Peyer's patch (tissue), 4 donors: ENCODE results near the gene GPATCH1. TPM values are rescaled to one million over a fixed set of nuclear protein-coding genes. Genes with fewer than 3 reads are reported as not detected.
"Not testable (repeated sequence)": the region's sequence is repeated elsewhere in the genome, so short reads cannot be mapped to it uniquely, and the experiment has no call there.

Experiments used
- DNase-seq, 3 donors: peaks; one replicate each; pipeline ENCODE4 v3.0.0-alpha.2; 2017 to 2019
- H3K27ac ChIP-seq, 4 donors: fragments of 200-600 bp; sonication (generic); one replicate each; pipeline ENCODE4 v1.5.1; 2016 to 2019
- H3K27me3 ChIP-seq, 2 donors: fragments of 200-600 bp; sonication (generic); one replicate each; pipeline ENCODE4 v1.5.1; 2019
- H3K36me3 ChIP-seq, 3 donors: fragments of 200-600 bp; sonication (generic); one replicate each; pipeline ENCODE4 v1.5.1; 2016 to 2019
- H3K4me1 ChIP-seq, 4 donors: fragments of 200-600 bp; sonication (generic); one replicate each; pipeline ENCODE4 v1.5.1; 2016 to 2019
- H3K4me3 ChIP-seq, 4 donors: fragments of 200-600 bp; sonication (generic); 1 replicate in 3 of 4; 2 replicates in 1 of 4; pipeline ENCODE4 v1.5.1; 2016 to 2019; ENCODE audit warnings: mild to moderate bottlenecking in 1 of 4
- H3K9me3 ChIP-seq, 4 donors: fragments of 200-600 bp; sonication (generic); one replicate each; pipeline ENCODE4 v1.5.1; 2016 to 2019; ENCODE audit warnings: mild to moderate bottlenecking in 1 of 4
- POLR2A ChIP-seq, 2 donors: fragments of 450-650 bp; IDR thresholded peaks; one replicate each; pipeline ENCODE4 v1.5.1; 2017; ENCODE audit warnings: antibody characterized with exemption in 2 of 2, mild to moderate bottlenecking in 2 of 2, moderate library complexity in 2 of 2
- total RNA-seq, 4 donors: library from RNA; depleted of rRNA; stranded (reverse); fragments of >200 nt; gene quantifications; one replicate each; pipeline ENCODE4 v1.1.0, GENCODE V29; 2016
- TF ChIP-seq, protein P1 (sequence below), 6 experiments: fragments of 450-650 bp in 4 of 6; fragments of 200-600 bp in 2 of 6; sonication (generic) in 1 of 6; IDR thresholded peaks; one replicate each; pipeline ENCODE4 v1.5.1; 2017 to 2019; ENCODE audit warnings: antibody characterized with exemption in 6 of 6, mild to moderate bottlenecking in 3 of 6, moderate library complexity in 1 of 6

The GPATCH1 gene, protein sequence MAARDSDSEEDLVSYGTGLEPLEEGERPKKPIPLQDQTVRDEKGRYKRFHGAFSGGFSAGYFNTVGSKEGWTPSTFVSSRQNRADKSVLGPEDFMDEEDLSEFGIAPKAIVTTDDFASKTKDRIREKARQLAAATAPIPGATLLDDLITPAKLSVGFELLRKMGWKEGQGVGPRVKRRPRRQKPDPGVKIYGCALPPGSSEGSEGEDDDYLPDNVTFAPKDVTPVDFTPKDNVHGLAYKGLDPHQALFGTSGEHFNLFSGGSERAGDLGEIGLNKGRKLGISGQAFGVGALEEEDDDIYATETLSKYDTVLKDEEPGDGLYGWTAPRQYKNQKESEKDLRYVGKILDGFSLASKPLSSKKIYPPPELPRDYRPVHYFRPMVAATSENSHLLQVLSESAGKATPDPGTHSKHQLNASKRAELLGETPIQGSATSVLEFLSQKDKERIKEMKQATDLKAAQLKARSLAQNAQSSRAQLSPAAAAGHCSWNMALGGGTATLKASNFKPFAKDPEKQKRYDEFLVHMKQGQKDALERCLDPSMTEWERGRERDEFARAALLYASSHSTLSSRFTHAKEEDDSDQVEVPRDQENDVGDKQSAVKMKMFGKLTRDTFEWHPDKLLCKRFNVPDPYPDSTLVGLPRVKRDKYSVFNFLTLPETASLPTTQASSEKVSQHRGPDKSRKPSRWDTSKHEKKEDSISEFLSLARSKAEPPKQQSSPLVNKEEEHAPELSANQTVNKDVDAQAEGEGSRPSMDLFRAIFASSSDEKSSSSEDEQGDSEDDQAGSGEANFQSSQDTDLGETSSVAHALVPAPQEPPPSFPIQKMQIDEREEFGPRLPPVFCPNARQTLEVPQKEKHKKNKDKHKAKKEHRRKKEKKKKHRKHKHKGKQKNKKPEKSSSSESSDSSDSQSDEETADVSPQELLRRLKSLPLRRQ
- 10 to 100 TPM; 10.2 to 28.9 (median 19.5) TPM for total RNA-seq

DNA sequence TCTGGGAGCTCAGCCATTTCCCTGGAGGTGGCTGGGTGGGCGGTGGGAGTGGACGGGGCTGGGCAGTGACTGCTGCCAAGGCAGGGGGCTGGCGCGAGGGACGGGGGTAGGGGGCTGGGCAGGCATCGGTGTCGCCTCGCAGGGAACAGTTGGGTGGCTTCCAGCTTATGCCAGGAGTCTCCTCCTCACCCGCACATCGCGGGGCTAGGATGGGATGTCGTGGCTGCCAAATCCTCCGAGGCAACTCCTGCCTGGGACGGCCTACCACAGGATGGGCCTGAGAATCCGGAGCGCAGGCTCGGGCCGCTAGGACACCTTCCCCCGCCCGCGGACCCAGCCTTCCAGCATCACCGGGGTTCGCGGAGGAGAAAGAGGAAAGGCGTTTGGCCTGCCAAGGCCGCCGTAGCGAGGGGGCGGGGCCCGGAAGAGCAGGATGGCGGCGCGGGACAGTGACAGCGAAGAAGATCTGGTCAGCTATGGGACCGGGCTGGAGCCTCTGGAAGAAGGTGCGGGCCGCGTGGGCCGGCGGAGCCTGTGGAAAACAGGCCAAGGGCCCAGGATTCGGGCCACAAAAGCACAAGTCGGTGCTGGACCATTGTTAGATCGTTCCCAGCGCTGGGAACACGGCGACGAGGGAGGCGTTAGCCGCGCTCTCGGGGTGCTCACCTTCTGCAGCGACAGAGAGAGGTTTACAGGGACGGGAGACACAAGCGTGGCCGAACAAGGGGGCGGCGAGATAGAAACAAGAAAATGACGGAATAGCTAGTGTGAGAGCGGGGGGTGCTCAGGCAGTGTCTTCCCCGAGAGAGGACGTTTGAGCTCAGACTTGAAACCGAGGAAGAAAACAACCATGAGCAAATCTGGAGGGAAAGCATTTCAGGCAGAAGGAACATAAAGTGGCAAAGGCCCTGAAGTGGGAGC is at the start of gene GPATCH1:
TSS of gene GPATCH1 (plus strand) at position 421 of the 921 bp plus-strand sequence. CDS start at position 434, 13 bp downstream.
- Histone ChIP-seq H3K27ac (peak within 1 kb of the TSS; percentile 68 to 81 (median 78)), H3K27me3 (no peaks in the 10 kb centered on the region), H3K4me3 (peak within 1 kb of the TSS; percentile 72 to 98 (median 86)), H3K36me3 (no peaks in the 10 kb centered on the region), H3K4me1 (peaks cover 0 to 29% (median 6%) of the 10 kb centered on the region in 4 donors), H3K9me3 (no peaks in the 10 kb centered on the region)
- TF ChIP-seq, protein P1, sequence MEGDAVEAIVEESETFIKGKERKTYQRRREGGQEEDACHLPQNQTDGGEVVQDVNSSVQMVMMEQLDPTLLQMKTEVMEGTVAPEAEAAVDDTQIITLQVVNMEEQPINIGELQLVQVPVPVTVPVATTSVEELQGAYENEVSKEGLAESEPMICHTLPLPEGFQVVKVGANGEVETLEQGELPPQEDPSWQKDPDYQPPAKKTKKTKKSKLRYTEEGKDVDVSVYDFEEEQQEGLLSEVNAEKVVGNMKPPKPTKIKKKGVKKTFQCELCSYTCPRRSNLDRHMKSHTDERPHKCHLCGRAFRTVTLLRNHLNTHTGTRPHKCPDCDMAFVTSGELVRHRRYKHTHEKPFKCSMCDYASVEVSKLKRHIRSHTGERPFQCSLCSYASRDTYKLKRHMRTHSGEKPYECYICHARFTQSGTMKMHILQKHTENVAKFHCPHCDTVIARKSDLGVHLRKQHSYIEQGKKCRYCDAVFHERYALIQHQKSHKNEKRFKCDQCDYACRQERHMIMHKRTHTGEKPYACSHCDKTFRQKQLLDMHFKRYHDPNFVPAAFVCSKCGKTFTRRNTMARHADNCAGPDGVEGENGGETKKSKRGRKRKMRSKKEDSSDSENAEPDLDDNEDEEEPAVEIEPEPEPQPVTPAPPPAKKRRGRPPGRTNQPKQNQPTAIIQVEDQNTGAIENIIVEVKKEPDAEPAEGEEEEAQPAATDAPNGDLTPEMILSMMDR (IDR thresholded peaks at IDR 0.05): peak in 1 of 6 experiments; percentile 25
- peak; percentile 38 to 59 for TF ChIP-seq POLR2A (IDR thresholded peaks at IDR 0.05)
- DNase-seq: peak; percentile 89 to 95 (median 90)

DNA sequence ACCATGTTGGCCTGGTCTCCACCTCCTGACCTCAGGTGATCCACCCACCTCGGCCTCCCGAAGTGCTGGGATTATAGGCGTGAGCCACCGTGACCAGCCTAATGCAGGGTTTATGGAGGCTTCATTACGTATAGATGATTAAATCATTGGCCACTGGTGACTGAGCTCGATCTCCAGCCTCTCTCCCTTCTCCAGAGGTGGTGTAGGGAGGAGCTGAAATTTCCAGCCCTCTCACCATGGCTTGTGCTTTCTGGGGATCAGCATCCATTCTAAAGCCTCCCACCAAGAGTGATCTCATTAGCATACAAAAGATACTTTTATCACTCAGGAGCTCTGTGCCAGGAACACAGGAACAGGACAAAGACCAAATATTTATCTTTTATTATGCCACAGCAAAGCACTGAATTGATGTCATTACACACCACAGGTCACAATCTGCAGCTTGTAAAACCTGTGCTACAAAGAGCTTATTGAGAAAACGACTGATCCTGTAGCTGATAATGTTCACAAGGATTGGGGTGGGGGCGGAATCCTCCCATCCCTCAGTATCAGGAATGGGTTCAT is 48.7 kb upstream of the GPATCH1 start:
- Histone ChIP-seq H3K4me1 (peaks cover 0 to 18% (median 3%) of the 10 kb centered on the region in 4 donors), H3K36me3 (no peaks in the 10 kb centered on the region), H3K27me3 (no peaks in the 10 kb centered on the region), H3K27ac (peak overlapping the region in 3 of 4 donors; percentile 49 to 83 (median 70)), H3K9me3 (no peaks in the 10 kb centered on the region), H3K4me3 (no peak overlapping the region)
- DNase-seq: peak in 2 of 3 donors; percentile 63 to 67
- TF ChIP-seq, protein P1 (IDR thresholded peaks at IDR 0.05): no peak
- peak in 1 of 2 donors; percentile 37 for TF ChIP-seq POLR2A (IDR thresholded peaks at IDR 0.05)

DNA sequence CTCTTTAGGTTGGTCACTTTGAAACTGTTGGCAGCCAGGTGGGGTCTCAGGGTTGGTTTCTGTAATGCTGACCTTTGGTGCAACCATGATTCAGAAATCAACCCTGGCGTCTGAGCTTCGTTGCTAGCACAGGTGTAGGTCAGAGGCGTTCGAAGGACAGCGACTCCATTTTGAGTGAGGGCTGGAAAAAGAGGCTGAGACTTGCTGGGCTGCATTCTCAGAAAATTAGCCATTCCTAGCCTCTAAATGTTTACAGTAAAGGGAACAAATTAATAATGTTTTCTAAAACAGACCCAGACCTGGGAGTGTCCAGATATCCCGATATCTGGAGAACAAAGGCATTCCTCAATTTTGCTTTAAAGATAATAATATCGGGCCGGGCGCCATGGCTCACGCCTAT is 45.5 kb upstream of the GPATCH1 start:
- no peaks in the 10 kb centered on the region for H3K9me3 ChIP-seq
- H3K27ac ChIP-seq: no peak overlapping the region
- H3K36me3 ChIP-seq: no peaks in the 10 kb centered on the region

DNA sequence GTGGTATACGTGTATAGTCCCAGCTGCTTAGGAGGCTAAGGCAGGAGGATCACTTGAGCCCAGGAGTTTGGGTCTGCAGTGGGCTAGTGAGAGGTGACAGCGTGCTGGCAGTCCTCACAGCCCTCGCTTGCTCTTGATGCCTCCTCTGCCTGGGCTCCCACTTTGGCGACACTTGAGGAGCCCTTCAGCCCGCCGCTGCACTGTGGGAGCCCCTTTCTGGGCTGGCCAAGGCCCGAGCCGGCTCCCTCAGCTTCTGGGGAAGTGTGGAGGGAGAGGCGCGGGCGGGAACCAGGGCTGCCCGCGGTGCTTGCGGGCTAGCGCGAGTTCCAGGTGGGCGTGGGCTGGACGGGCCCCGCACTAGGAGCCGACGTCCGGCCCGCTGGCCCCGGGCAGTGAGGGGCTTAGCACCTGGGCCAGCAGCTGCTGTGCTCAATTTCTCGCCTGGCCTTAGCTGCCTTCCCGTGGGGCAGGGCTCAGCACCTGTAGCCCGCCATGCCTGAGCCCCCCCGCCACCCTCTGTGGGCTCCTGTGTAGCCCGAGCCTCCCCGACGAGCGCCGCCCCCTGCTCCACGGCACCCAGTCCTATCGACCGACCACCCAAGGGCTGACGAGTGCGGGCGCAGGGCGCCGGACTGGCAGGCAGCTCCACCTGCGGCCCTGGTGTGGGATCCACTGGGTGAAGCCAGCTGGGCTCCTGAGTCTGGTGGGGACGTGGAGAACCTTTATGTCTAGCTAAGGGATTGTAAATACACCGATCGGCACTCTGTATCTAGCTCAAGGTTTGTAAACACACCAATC is 44.4 kb upstream of the GPATCH1 start:
- not testable (repeated sequence) for H3K4me3 ChIP-seq, H3K27me3 ChIP-seq, H3K27ac ChIP-seq, H3K9me3 ChIP-seq, DNase-seq, H3K36me3 ChIP-seq
- peaks cover 0 to 17% (median 3%) of the 10 kb centered on the region in 4 donors for H3K4me1 ChIP-seq

More for the DNA sequence above, 45.5 kb upstream of the GPATCH1 start:
- Histone ChIP-seq H3K4me1 (peaks cover 0 to 18% (median 3%) of the 10 kb centered on the region in 4 donors), H3K27me3 (no peaks in the 10 kb centered on the region), H3K4me3 (no peak overlapping the region)
- no peak for DNase-seq
- TF ChIP-seq, protein P1 (IDR thresholded peaks at IDR 0.05): no peak
- TF ChIP-seq POLR2A (IDR thresholded peaks at IDR 0.05): no peak
